Naive B cell (primary cell): ENCODE data around the gene RGS9BP. TPM values are rescaled to one million over a fixed set of nuclear protein-coding genes. Genes with fewer than 3 reads are reported as not detected.

ENCODE experiments used
- ATAC-seq, 2 donors: fragments of 150-1000 bp; cut with Tn5 transposase; 2 replicates each; pipeline ENCODE4 v1.10.0; 2021; ENCODE audit warnings: low read depth in 2 of 2, mild to moderate bottlenecking in 2 of 2, moderate library complexity in 2 of 2
- DNase-seq: peaks from one replicate; pipeline ENCODE4 v3.0.0; 2022
- H3K27ac Mint-ChIP-seq, 6 donors: one replicate each; pipeline ENCODE4 v1.8.0; 2020 to 2022; ENCODE audit warnings: mild to moderate bottlenecking in 6 of 6, mixed read lengths in 6 of 6, moderate library complexity in 5 of 6, inconsistent platforms in 2 of 6
- H3K27me3 Mint-ChIP-seq, 3 donors: one replicate each; pipeline ENCODE4 v1.8.0; 2021 to 2022; ENCODE audit warnings: mixed read lengths in 3 of 3, mild to moderate bottlenecking in 1 of 3
- H3K36me3 Mint-ChIP-seq, 2 donors: one replicate each; pipeline ENCODE4 v1.8.0; 2020 to 2022; ENCODE audit warnings: mixed read lengths in 2 of 2, inconsistent platforms in 1 of 2, mild to moderate bottlenecking in 1 of 2
- H3K4me1 Mint-ChIP-seq, 3 donors: one replicate each; pipeline ENCODE4 v1.8.0; 2020 to 2022; ENCODE audit warnings: mixed read lengths in 3 of 3, inconsistent platforms in 1 of 3, mild to moderate bottlenecking in 1 of 3, moderate library complexity in 1 of 3
- H3K4me3 Mint-ChIP-seq, 8 donors: one replicate each; pipeline ENCODE4 v1.8.0; 2020 to 2022; ENCODE audit warnings: mild to moderate bottlenecking in 8 of 8, mixed read lengths in 8 of 8, moderate library complexity in 8 of 8, inconsistent platforms in 2 of 8
- H3K9me3 Mint-ChIP-seq, 7 donors: one replicate each; pipeline ENCODE4 v1.8.0; 2020 to 2022; ENCODE audit warnings: mixed read lengths in 7 of 7, mild to moderate bottlenecking in 5 of 7, inconsistent platforms in 2 of 7, moderate library complexity in 1 of 7
- polyA plus RNA-seq, 6 donors: library from polyadenylated mRNA; unstranded; fragments of 300-500 nt; fragmentation: Illumina TruSeq; gene quantifications; one replicate each; pipeline ENCODE4 v1.2.3, GENCODE V29; 2021; ENCODE audit warnings: low read depth in 6 of 6

Gene RGS9BP
- polyA plus RNA-seq, 6 donors from 2014 or later, result not detected

DNA sequence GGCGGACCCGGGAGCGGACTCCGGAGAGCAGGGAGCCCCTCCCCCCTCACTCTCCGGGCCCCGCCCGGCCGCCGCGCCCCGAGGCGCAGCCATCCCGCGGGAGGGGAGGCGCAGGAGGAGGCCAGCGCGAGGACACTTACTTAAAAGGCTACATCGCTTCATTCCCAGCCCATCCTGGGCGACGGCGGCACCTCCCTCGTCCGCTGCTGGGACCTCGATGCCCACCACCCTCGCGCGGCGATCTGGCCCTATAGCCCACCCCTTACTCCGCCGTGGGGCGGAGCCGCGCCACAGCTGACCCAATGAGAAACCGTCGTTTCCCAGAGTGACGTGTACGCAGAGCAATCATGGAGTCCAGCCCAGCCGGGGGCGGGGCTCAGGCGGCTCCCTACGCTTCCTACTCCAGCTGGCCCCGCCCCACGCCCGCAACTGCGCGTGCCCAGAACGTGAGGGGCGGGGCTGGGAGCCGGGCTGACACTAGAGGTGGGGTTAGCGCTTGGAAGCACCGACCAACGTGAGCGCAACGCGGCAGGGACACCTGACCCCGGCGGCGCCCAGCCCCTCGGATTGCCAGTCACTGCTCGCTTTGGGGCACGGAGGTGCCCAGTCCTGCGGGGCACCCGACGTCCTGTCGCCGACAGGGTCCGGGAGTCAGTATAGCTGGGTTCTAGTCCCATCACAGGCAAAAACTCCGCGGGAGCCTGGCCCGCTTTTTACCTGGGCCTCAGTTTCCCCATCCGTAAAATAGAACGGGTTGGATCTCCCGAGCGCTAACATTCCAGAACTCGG is 523 bp upstream of the RGS9BP start, which contains the start of gene ANKRD27:
ANKRD27 (minus strand) TSS at position 250 of the 789 bp plus-strand sequence. CDS start 16,165 bp downstream, outside the sequence.
- peak within 1 kb of the TSS in 5 of 6 donors; percentile 71 to 97 (median 87) for H3K27ac Mint-ChIP-seq
- H3K4me3 Mint-ChIP-seq, result peak within 1 kb of the TSS; percentile 89 to 99 (median 92)
- H3K27me3 Mint-ChIP-seq, result peaks cover 9 to 27% (median 14%) of the 10 kb centered on the region in 3 donors
- H3K9me3 Mint-ChIP-seq, result no peaks in the 10 kb centered on the region
- DNase-seq (peak; percentile 99), ATAC-seq (peak; percentile 94 to 96)
- peaks cover 22 to 41% (median 39%) of the 10 kb centered on the region in 3 donors for H3K4me1 Mint-ChIP-seq
- H3K36me3 Mint-ChIP-seq, result no peaks in the 10 kb centered on the region

DNA sequence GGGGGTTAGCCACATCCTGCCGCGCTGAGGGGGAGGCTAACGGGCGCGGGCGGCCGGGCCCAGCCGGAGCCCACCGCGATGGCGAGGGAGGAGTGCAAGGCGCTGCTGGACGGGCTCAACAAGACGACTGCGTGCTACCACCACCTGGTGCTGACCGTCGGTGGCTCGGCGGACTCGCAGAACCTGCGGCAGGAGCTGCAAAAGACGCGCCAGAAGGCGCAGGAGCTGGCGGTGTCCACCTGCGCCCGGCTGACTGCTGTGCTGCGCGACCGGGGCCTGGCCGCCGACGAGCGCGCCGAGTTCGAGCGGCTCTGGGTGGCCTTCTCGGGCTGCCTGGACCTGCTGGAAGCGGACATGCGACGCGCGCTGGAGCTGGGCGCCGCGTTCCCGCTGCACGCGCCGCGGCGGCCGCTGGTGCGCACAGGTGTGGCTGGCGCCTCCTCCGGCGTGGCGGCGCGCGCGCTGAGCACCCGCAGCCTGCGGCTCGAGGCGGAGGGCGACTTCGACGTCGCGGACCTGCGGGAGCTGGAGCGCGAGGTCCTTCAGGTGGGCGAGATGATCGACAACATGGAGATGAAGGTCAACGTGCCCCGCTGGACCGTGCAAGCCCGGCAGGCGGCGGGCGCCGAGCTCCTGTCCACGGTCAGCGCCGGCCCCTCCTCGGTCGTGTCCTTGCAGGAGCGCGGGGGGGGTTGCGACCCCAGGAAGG is 692 bp downstream of the RGS9BP start:
- Mint-ChIP-seq H3K36me3 (no peaks in the 10 kb centered on the region), H3K4me1 (peaks cover 22 to 38% (median 36%) of the 10 kb centered on the region in 3 donors), H3K4me3 (peak overlapping the region in 7 of 8 donors; percentile 47 to 93 (median 90)), H3K27me3 (peaks cover 9 to 33% (median 21%) of the 10 kb centered on the region in 3 donors), H3K27ac (no peak overlapping the region), H3K9me3 (no peaks in the 10 kb centered on the region)
- DNase-seq (peak; percentile 20), ATAC-seq (no peak)

DNA sequence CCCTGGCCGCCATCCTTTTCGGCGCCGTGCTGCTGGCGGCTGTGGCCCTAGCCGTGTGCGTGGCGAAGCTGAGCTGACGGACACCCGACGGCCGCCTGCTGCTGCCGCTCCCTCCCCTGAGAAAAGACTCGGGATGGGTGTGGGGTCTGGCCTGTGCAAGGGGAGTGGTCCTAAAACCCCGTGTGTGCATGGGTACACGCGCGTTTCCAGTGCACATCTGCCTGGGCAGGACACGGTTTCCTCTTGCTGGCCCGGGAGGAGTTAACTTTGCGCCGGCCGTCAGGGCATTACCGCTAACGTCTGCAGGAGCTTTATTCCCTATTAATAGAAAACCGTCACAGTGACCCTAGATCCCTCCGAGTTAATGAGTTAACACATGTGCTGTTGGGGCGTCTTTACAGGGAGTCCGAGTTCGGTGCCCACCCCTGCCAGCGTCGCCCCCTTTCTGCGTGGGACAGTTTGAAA is 1.3 kb downstream of the RGS9BP start:
- peak overlapping the region; percentile 35 to 85 (median 74) for H3K4me3 Mint-ChIP-seq
- no peak for DNase-seq
- ATAC-seq, result no peak
- peaks cover 9 to 33% (median 21%) of the 10 kb centered on the region in 3 donors for H3K27me3 Mint-ChIP-seq
- H3K9me3 Mint-ChIP-seq, result no peaks in the 10 kb centered on the region
- H3K4me1 Mint-ChIP-seq, result peaks cover 22 to 32% (median 31%) of the 10 kb centered on the region in 3 donors
- H3K27ac Mint-ChIP-seq, result peak overlapping the region in 1 of 6 donors; percentile 70
- H3K36me3 Mint-ChIP-seq, result no peaks in the 10 kb centered on the region

DNA sequence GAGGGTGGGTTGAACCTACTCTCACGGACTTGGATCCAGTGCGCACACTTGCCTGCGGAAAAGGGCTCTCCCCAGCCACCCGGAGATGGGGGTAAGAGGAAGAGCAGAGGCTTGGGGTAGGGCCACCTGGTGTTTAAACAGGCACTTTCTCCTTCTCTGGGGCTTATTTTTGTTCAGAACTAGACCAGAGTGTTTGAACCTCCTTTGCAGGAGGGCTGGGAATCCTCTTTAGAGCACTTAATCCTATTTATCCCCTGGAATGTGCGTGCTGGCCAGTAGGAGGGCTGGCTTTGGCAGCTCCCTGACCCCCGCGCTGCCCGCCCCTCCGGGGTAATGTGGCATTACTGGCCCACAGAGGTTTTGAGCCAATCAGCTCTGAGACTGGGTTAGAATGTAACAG is 2.0 kb downstream of the RGS9BP start:
- H3K27ac Mint-ChIP-seq, result no peak overlapping the region
- H3K4me1 Mint-ChIP-seq, result peaks cover 21 to 25% (median 25%) of the 10 kb centered on the region in 3 donors
- ATAC-seq (no peak), DNase-seq (no peak)
- H3K36me3 Mint-ChIP-seq, result no peaks in the 10 kb centered on the region
- peak overlapping the region in 6 of 8 donors; percentile 2 to 80 (median 38) for H3K4me3 Mint-ChIP-seq
- peaks cover 9 to 39% (median 25%) of the 10 kb centered on the region in 3 donors for H3K27me3 Mint-ChIP-seq
- no peaks in the 10 kb centered on the region for H3K9me3 Mint-ChIP-seq

DNA sequence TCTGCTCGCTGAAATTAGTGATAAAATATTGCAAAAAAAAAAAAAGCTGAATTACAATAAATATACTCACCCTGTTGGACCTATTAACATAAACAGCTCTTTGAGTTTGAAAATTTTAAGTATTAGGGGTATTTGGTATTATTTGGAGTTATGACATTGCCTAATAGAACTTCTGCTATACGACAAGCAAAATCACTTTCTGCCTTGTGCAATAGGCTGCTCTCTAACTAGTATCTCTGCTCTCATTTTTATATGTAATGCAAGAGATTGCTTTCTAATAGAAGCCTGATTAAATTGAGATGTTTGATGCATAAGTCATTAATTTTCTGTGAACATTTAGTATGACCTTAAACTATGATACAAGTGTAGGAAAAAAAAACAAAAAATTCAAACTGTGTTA is 5.3 kb downstream of the RGS9BP start:
- no peak for ATAC-seq
- H3K4me1 Mint-ChIP-seq, result peaks cover 3 to 12% (median 8%) of the 10 kb centered on the region in 3 donors
- H3K27me3 Mint-ChIP-seq, result peaks cover 9 to 39% (median 25%) of the 10 kb centered on the region in 3 donors
- no peak for DNase-seq
- H3K4me3 Mint-ChIP-seq, result no peak overlapping the region
- H3K27ac Mint-ChIP-seq, result no peak overlapping the region
- H3K36me3 Mint-ChIP-seq, result peaks cover 0 to 4% of the 10 kb centered on the region in 2 donors
- H3K9me3 Mint-ChIP-seq, result no peaks in the 10 kb centered on the region

GRCh38 chr19:32682317-32682716 is 6.7 kb downstream of the RGS9BP start:
- Mint-ChIP-seq H3K9me3 (no peaks in the 10 kb centered on the region), H3K27me3 (peaks cover 6 to 33% (median 20%) of the 10 kb centered on the region in 3 donors), H3K4me3 (no peak overlapping the region), H3K27ac (no peak overlapping the region), H3K36me3 (peaks cover 0 to 4% of the 10 kb centered on the region in 2 donors), H3K4me1 (peaks cover 3 to 6% (median 4%) of the 10 kb centered on the region in 3 donors)
- no peak for ATAC-seq
- DNase-seq, result no peak

DNA sequence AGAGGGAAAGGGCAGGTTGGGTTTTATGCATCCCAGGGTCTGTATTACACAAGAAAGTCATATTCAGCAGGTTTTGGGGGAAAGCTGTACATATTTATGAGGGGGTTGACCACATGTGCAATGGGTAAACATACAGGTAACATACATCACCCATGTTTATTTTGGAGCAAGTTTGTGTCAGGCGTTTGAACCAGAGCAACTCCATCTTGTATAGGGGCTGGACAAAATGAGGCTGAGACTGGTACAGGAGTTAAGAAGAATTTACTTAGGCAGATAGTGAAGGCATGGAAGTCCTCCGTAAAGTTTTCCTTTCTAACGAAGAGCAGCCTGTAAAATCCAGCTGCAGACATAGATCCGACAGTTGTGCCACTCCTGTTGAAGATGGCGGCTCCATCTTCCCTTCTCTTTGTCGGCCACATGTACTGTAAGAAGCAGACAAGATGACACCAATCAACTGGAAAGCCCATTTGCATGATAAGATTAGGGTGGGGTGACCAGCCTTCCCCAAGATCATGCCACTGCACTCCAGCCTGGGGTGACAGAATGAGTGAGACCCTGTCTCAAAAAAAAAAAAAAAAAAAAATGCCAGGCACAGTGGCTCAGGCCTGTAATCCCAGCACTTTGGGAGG is 11.3 kb downstream of the RGS9BP start:
- peak overlapping the region in 1 of 8 donors; percentile 35 for H3K4me3 Mint-ChIP-seq

GRCh38 chr19:32687681-32688080 is 12.0 kb downstream of the RGS9BP start:
- ATAC-seq, result no peak
- no peak for DNase-seq
- no peaks in the 10 kb centered on the region for H3K9me3 Mint-ChIP-seq
- H3K27ac Mint-ChIP-seq, result no peak overlapping the region
- peaks cover 0 to 4% of the 10 kb centered on the region in 2 donors for H3K36me3 Mint-ChIP-seq
- no peak overlapping the region for H3K4me3 Mint-ChIP-seq
- H3K27me3 Mint-ChIP-seq, result peaks cover 0 to 5% (median 0%) of the 10 kb centered on the region in 3 donors
- H3K4me1 Mint-ChIP-seq, result peaks cover 6 to 11% (median 10%) of the 10 kb centered on the region in 3 donors

More for the DNA sequence above, 11.3 kb downstream of the RGS9BP start:
- peaks cover 0 to 4% of the 10 kb centered on the region in 2 donors for H3K36me3 Mint-ChIP-seq
- H3K27ac Mint-ChIP-seq, result peak overlapping the region in 1 of 6 donors; percentile 33
- H3K27me3 Mint-ChIP-seq, result peaks cover 0 to 10% (median 4%) of the 10 kb centered on the region in 3 donors
- H3K4me1 Mint-ChIP-seq, result peaks cover 5 to 10% (median 7%) of the 10 kb centered on the region in 3 donors
- no peak for ATAC-seq
- DNase-seq, result no peak
- H3K9me3 Mint-ChIP-seq, result no peaks in the 10 kb centered on the region

- H3K27ac Mint-ChIP-seq, result no peak overlapping the region
- no peak for ATAC-seq
- peaks cover 13 to 17% (median 16%) of the 10 kb centered on the region in 3 donors for H3K4me1 Mint-ChIP-seq
- peaks cover 0 to 9% (median 0%) of the 10 kb centered on the region in 3 donors for H3K27me3 Mint-ChIP-seq
- no peak for DNase-seq
- peaks cover 0 to 7% of the 10 kb centered on the region in 2 donors for H3K36me3 Mint-ChIP-seq
- H3K9me3 Mint-ChIP-seq, result peaks cover 0 to 2% (median 0%) of the 10 kb centered on the region in 7 donors
- H3K4me3 Mint-ChIP-seq, result no peak overlapping the region
These were observed 12.7 kb downstream of the RGS9BP start for GRCh38 chr19:32688311-32688710.

GRCh38 chr19:32691291-32691951 is 15.8 kb downstream of the RGS9BP start, which contains the start of gene NUDT19:
NUDT19 (plus strand) TSS chr19:32691821; CDS start chr19:32691961, 140 bp downstream.
- peaks cover 24 to 45% (median 36%) of the 10 kb centered on the region in 3 donors for H3K4me1 Mint-ChIP-seq
- H3K36me3 Mint-ChIP-seq, result peaks cover 0 to 4% of the 10 kb centered on the region in 2 donors
- ATAC-seq, result peak; percentile 88 to 89
- peak within 1 kb of the TSS in 4 of 6 donors; percentile 59 to 85 (median 71) for H3K27ac Mint-ChIP-seq
- DNase-seq, result peak; percentile 58
- H3K9me3 Mint-ChIP-seq, result peaks cover 0 to 5% (median 0%) of the 10 kb centered on the region in 7 donors
- H3K4me3 Mint-ChIP-seq, result peak within 1 kb of the TSS; percentile 83 to 94 (median 91)
- peaks cover 0 to 5% (median 0%) of the 10 kb centered on the region in 3 donors for H3K27me3 Mint-ChIP-seq

DNA sequence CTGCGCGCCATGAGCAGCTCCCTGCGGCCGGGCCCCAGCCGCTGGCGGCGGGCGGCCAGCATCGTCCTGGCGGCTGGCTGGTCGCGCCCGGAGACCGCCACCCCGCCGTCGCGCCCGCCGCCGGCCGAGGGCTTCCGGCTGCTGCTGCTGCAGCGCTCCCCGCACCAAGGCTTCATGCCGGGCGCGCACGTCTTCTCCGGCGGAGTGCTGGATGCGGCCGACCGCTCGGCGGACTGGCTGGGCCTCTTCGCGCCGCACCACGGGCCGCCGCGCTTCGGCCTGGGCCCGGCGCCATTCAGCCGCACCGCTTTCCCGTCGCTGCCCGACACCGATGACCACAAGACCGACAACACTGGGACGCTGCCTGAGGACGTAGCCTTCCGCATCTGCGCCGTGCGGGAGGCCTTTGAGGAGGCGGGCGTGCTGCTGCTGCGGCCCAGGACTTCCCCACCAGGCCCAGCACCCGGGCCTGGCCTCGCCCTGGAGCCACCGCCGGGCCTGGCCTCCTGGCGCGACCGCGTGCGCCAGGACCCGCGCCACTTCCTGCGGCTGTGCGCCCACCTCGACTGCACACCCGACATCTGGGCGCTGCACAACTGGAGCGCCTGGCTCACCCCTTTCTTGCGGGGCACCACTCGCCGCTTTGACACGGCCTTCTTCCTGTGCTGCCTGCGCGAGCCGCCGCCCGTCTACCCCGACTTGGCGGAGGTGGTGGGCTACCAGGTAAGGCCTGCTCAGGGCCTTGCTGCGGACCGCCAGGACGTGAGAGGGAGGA is 16.5 kb downstream of the RGS9BP start:
- Mint-ChIP-seq H3K27ac (peak overlapping the region in 1 of 6 donors; percentile 59), H3K9me3 (peaks cover 0 to 5% (median 0%) of the 10 kb centered on the region in 7 donors), H3K4me3 (peak overlapping the region; percentile 83 to 94 (median 91)), H3K27me3 (peaks cover 0 to 5% (median 0%) of the 10 kb centered on the region in 3 donors), H3K4me1 (peaks cover 24 to 45% (median 36%) of the 10 kb centered on the region in 3 donors), H3K36me3 (peaks cover 0 to 4% of the 10 kb centered on the region in 2 donors)
- DNase-seq, result peak; percentile 46
- peak; percentile 65 to 66 for ATAC-seq
